Measurements from ENCODE around the gene SRPRA. TPM values are rescaled to one million over a fixed set of nuclear protein-coding genes. Genes with fewer than 3 reads are reported as not detected.

The SRPRA gene
- total and polyA plus RNA-seq, 4 donors = 28.7 to 143 (median 102) TPM

GRCh38 chr11:126284829-126285228, 16.1 kb upstream of the SRPRA start (continued):
- TF ChIP-seq HNF4A (conservative IDR thresholded peaks at IDR 0.05) = no peak
- no peak for TF ChIP-seq RXRA (IDR thresholded peaks at IDR 0.05)
- TF ChIP-seq TAF1 (conservative IDR thresholded peaks at IDR 0.05) = no peak
- no peak for TF ChIP-seq EGR1 (IDR thresholded peaks at IDR 0.05; ENCODE audit: low read depth in 2 of 2)

GRCh38 chr11:126282736-126283591, 14.3 kb upstream of the SRPRA start, which contains the start of gene TIRAP:
Gene TIRAP (plus strand): TSS chr11:126283093. CDS start chr11:126290895, 7,802 bp downstream.
- H3K27me3 ChIP-seq (ENCODE audit: control insufficient read depth in 4 of 4, insufficient read depth in 4 of 4, low read length in 3 of 4) = no peaks in the 10 kb centered on the region
- under 1% methylated on average over 82 of the region's 82 CpGs for WGBS
- H3K4me3 ChIP-seq (ENCODE audit: low read depth in 1 of 3, low read length in 3 of 3) = peak within 1 kb of the TSS; percentile 63 to 89 (median 74)
- no peaks in the 10 kb centered on the region for H3K9me3 ChIP-seq (ENCODE audit: control insufficient read depth in 4 of 4, low read length in 3 of 4)
- H3K9ac ChIP-seq (ENCODE audit: low read depth in 1 of 2, low read length in 2 of 2) = peak within 1 kb of the TSS; percentile 62 to 85
- peaks cover 7 to 38% (median 26%) of the 10 kb centered on the region in 4 donors for H3K4me1 ChIP-seq (ENCODE audit: control insufficient read depth in 4 of 4, insufficient read depth in 4 of 4, low read length in 3 of 4)
- peak in 1 of 2 donors; percentile 81 for TF ChIP-seq RXRA (IDR thresholded peaks at IDR 0.05)
- no peak for TF ChIP-seq MAX (IDR thresholded peaks at IDR 0.05)
- peak; percentile 72 for TF ChIP-seq REST (IDR thresholded peaks at IDR 0.05)
- peak in 1 of 2 donors; percentile 14 for TF ChIP-seq RAD21 (IDR thresholded peaks at IDR 0.05)
- no peak for TF ChIP-seq SP1 (IDR thresholded peaks at IDR 0.05)
- TF ChIP-seq EGR1 (IDR thresholded peaks at IDR 0.05; ENCODE audit: low read depth in 2 of 2) = no peak
- TF ChIP-seq NR2F2 (IDR thresholded peaks at IDR 0.05) = peak; percentile 35
- peak; percentile 81 for TF ChIP-seq TAF1 (conservative IDR thresholded peaks at IDR 0.05)
- peak within 1 kb of the TSS; percentile 88 to 97 for H3K27ac ChIP-seq (ENCODE audit: low read depth in 1 of 2, low read length in 2 of 2)
- peak; percentile 69 for DNase-seq (ENCODE audit: low spot score)
- no peaks in the 10 kb centered on the region for H3K36me3 ChIP-seq (ENCODE audit: control insufficient read depth in 4 of 4, insufficient read depth in 3 of 4, low read depth in 1 of 4, low read length in 3 of 4)

GRCh38 chr11:126282361-126282735, 13.7 kb upstream of the SRPRA start:
- WGBS = 5% methylated on average over 15 of the region's 15 CpGs
- Histone ChIP-seq H3K4me1 (ENCODE audit: control insufficient read depth in 4 of 4, insufficient read depth in 4 of 4, low read length in 3 of 4) (peaks cover 7 to 44% (median 32%) of the 10 kb centered on the region in 4 donors), H3K9ac (ENCODE audit: low read depth in 1 of 2, low read length in 2 of 2) (peak overlapping the region; percentile 62 to 85), H3K27me3 (ENCODE audit: control insufficient read depth in 4 of 4, insufficient read depth in 4 of 4, low read length in 3 of 4) (no peaks in the 10 kb centered on the region), H3K27ac (ENCODE audit: low read depth in 1 of 2, low read length in 2 of 2) (peak overlapping the region; percentile 88 to 97), H3K36me3 (ENCODE audit: control insufficient read depth in 4 of 4, insufficient read depth in 3 of 4, low read depth in 1 of 4, low read length in 3 of 4) (no peaks in the 10 kb centered on the region), H3K9me3 (ENCODE audit: control insufficient read depth in 4 of 4, low read length in 3 of 4) (no peaks in the 10 kb centered on the region), H3K4me3 (ENCODE audit: low read depth in 1 of 3, low read length in 3 of 3) (peak overlapping the region; percentile 63 to 89 (median 74))
- no peak for DNase-seq (ENCODE audit: low spot score)
- peak; percentile 26 for TF ChIP-seq TAF1 (conservative IDR thresholded peaks at IDR 0.05)
- TF ChIP-seq ATF3 (IDR thresholded peaks at IDR 0.05) = no peak

All from liver (tissue), 9 donors.